CD14-positive monocyte (primary cell): Measurements from ENCODE around the gene BEST2. TPM values are rescaled to one million over a fixed set of nuclear protein-coding genes. Genes with fewer than 3 reads are reported as not detected.

ENCODE experiments used
- DNase-seq, 3 donors: peaks; one replicate each; pipeline ENCODE4 v3.0.0-alpha.2; 2011 to 2022
- H2AFZ ChIP-seq: 2 replicates; pipeline ENCODE4 v1.6.0; 2012; ENCODE audit warnings: mild to moderate bottlenecking, low read depth, low read length, inconsistent platforms; ENCODE audit not compliant: insufficient read depth, poor library complexity, severe bottlenecking
- H3K27ac ChIP-seq, 2 donors: 1 replicate in 1 of 2; 2 replicates in 1 of 2; pipeline ENCODE4 v1.5.1; 2012 to 2013; ENCODE audit warnings: low read length in 2 of 2, control low read depth in 1 of 2, inconsistent platforms in 1 of 2, low read depth in 1 of 2, mild to moderate bottlenecking in 1 of 2
- H3K27me3 ChIP-seq, 2 donors: one replicate each; pipeline versions ENCODE4 v1.6.0 to v1.6.1; 2011 to 2013; ENCODE audit warnings: low read length in 2 of 2; ENCODE audit not compliant: control insufficient read depth in 2 of 2, insufficient read depth in 2 of 2
- H3K36me3 ChIP-seq, 2 donors: replicated peaks in 1 of 2; 1 replicate in 1 of 2; 2 replicates in 1 of 2; pipeline versions ENCODE4 v1.5.1 to v1.6.1; 2012 to 2013; ENCODE audit warnings: low read length in 2 of 2, control low read depth in 1 of 2, inconsistent platforms in 1 of 2, mild to moderate bottlenecking in 1 of 2; ENCODE audit not compliant: insufficient read depth in 2 of 2, control insufficient read depth in 1 of 2
- H3K4me1 ChIP-seq, 2 donors: 1 replicate in 1 of 2; 2 replicates in 1 of 2; pipeline versions ENCODE4 v1.5.1 to v1.6.1; 2012 to 2013; ENCODE audit warnings: low read length in 2 of 2, control low read depth in 1 of 2, inconsistent platforms in 1 of 2, mild to moderate bottlenecking in 1 of 2, moderate library complexity in 1 of 2; ENCODE audit not compliant: insufficient read depth in 2 of 2, control insufficient read depth in 1 of 2
- H3K4me2 ChIP-seq: replicated peaks from 2 replicates; pipeline ENCODE3; 2012; ENCODE audit warnings: low read length, moderate library complexity, mild to moderate bottlenecking; ENCODE audit not compliant: poor library complexity, severe bottlenecking; ENCODE audit errors: extremely low read depth
- H3K4me3 ChIP-seq, 3 experiments: fragments of 200-600 bp in 1 of 3; sonication (generic) in 1 of 3; replicated peaks in 1 of 3; 1 replicate in 2 of 3; 2 replicates in 1 of 3; pipeline ENCODE4 v1.5.1; 2011 to 2013; ENCODE audit warnings: low read length in 3 of 3, mild to moderate bottlenecking in 3 of 3, control low read depth in 2 of 3, low read depth in 2 of 3, inconsistent platforms in 1 of 3, moderate library complexity in 1 of 3
- H3K79me2 ChIP-seq: 2 replicates; pipeline ENCODE4 v1.6.0; 2012; ENCODE audit warnings: mild to moderate bottlenecking, control low read depth, inconsistent platforms, low read length, moderate library complexity; ENCODE audit not compliant: insufficient read depth
- H3K9ac ChIP-seq: 2 replicates; pipeline ENCODE4 v1.6.0; 2017; ENCODE audit warnings: low read length, mild to moderate bottlenecking; ENCODE audit not compliant: insufficient read depth, poor library complexity, severe bottlenecking
- H3K9me3 ChIP-seq, 2 donors: replicated peaks in 1 of 2; 1 replicate in 1 of 2; 2 replicates in 1 of 2; pipeline versions ENCODE4 v1.5.1 to v1.6.1; 2012 to 2013; ENCODE audit warnings: low read length in 2 of 2, control low read depth in 1 of 2; ENCODE audit not compliant: control insufficient read depth in 1 of 2, insufficient read depth in 1 of 2
- H4K20me1 ChIP-seq: 2 replicates; pipeline ENCODE4 v1.6.0; 2012; ENCODE audit warnings: mild to moderate bottlenecking, low read length, control low read depth, moderate library complexity; ENCODE audit not compliant: insufficient read depth
- H3K27ac Mint-ChIP-seq, 7 donors: one replicate each; pipeline ENCODE4 v1.8.0; 2020; ENCODE audit warnings: mild to moderate bottlenecking in 7 of 7, mixed read lengths in 7 of 7, moderate library complexity in 6 of 7, inconsistent platforms in 2 of 7
- H3K27me3 Mint-ChIP-seq, 3 donors: one replicate each; pipeline ENCODE4 v1.8.0; 2021 to 2022; ENCODE audit warnings: low read depth in 3 of 3, mild to moderate bottlenecking in 3 of 3, mixed read lengths in 3 of 3, moderate library complexity in 3 of 3, inconsistent platforms in 1 of 3
- H3K36me3 Mint-ChIP-seq, 2 donors: one replicate each; pipeline ENCODE4 v1.8.0; 2020; ENCODE audit warnings: mixed read lengths in 2 of 2, inconsistent platforms in 1 of 2, mild to moderate bottlenecking in 1 of 2
- H3K4me1 Mint-ChIP-seq: one replicate; pipeline ENCODE4 v1.8.0; 2020; ENCODE audit warnings: mild to moderate bottlenecking, mixed read lengths
- H3K4me3 Mint-ChIP-seq, 2 donors: one replicate each; pipeline ENCODE4 v1.8.0; 2020; ENCODE audit warnings: mild to moderate bottlenecking in 2 of 2, mixed read lengths in 2 of 2, moderate library complexity in 1 of 2
- H3K9me3 Mint-ChIP-seq, 7 donors: one replicate each; pipeline ENCODE4 v1.8.0; 2020 to 2022; ENCODE audit warnings: mixed read lengths in 7 of 7, mild to moderate bottlenecking in 6 of 7, moderate library complexity in 6 of 7, inconsistent platforms in 2 of 7
- WGBS: methylation state at CpG from one replicate; pipeline ENCODE4 v1.1.5; 2013; ENCODE audit warnings: missing lambda C conversion rate; ENCODE audit not compliant: insufficient coverage; 5-methylcytosine and 5-hydroxymethylcytosine counted together
- intact Hi-C, 2 donors: fragments of 100-400 bp; cut with micrococcal nuclease; formaldehyde crosslinking; loops; one replicate each; pipeline versions ENCODE4 v1.15.0 to v1.15.1; 2023
- polyA plus RNA-seq, 3 donors: library from polyadenylated mRNA; depleted of rRNA in 1 of 3; unstranded in 2 of 3; stranded (reverse) in 1 of 3; fragments of 300-500 nt in 2 of 3; fragments of >200 nt in 1 of 3; fragmentation: Illumina TruSeq in 2 of 3; gene quantifications; 1 replicate in 2 of 3; 2 replicates in 1 of 3; pipeline ENCODE4 v1.2.3, GENCODE V29; 2012 to 2021
- TF ChIP-seq, protein P1 (sequence below): fragments of 200-600 bp; IDR thresholded peaks from one replicate; pipeline ENCODE4 v1.8.0; 2022; ENCODE audit warnings: antibody characterized with exemption, mild to moderate bottlenecking

The BEST2 gene
- polyA plus RNA-seq, 3 donors: not detected

DNA sequence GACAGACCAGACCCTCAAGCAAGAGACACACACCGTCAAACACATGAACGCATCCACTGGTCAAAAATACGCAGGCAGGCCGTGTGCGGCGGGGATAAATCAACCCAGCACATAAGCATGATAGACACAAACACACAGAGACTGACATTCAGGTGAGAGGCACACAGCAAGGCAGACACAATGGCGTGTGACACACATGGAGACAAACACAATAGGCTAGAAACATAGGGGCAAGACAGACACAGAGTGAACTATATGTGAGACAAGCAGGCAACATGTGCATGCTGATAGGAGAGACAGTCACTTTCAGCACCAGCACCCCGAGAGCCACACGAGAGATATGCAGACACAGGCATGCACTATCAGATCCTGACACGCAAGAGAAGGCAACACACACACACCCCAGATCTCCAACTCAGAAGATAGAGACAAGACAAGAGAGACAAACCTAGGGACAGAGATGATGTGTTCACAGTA is 32.8 kb downstream of the BEST2 start:
- no peak overlapping the region for H3K4me3 Mint-ChIP-seq
- Histone ChIP-seq H3K27ac (peak overlapping the region; percentile 95 to 100), H3K79me2 (peaks cover 34% of the 10 kb centered on the region), H3K9me3 (no peaks in the 10 kb centered on the region), H3K27me3 (no peaks in the 10 kb centered on the region), H3K4me3 (peak overlapping the region; percentile 29 to 100 (median 31)), H3K9ac (peak overlapping the region; percentile 94), H3K4me1 (peaks cover 85 to 88% of the 10 kb centered on the region in 2 donors), H2AFZ (no peak overlapping the region), H3K4me2 (peak overlapping the region; percentile 76), H4K20me1 (no peaks in the 10 kb centered on the region), H3K36me3 (no peaks in the 10 kb centered on the region)
- H3K4me1 Mint-ChIP-seq: peaks cover 41% of the 10 kb centered on the region
- H3K9me3 Mint-ChIP-seq: no peaks in the 10 kb centered on the region
- TF ChIP-seq, protein P1, sequence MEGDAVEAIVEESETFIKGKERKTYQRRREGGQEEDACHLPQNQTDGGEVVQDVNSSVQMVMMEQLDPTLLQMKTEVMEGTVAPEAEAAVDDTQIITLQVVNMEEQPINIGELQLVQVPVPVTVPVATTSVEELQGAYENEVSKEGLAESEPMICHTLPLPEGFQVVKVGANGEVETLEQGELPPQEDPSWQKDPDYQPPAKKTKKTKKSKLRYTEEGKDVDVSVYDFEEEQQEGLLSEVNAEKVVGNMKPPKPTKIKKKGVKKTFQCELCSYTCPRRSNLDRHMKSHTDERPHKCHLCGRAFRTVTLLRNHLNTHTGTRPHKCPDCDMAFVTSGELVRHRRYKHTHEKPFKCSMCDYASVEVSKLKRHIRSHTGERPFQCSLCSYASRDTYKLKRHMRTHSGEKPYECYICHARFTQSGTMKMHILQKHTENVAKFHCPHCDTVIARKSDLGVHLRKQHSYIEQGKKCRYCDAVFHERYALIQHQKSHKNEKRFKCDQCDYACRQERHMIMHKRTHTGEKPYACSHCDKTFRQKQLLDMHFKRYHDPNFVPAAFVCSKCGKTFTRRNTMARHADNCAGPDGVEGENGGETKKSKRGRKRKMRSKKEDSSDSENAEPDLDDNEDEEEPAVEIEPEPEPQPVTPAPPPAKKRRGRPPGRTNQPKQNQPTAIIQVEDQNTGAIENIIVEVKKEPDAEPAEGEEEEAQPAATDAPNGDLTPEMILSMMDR: no peak
- intact Hi-C loops: loop anchor here (10.0 kb wide), 1 partner anchor 1060 kb away; no protein-coding TSS in a partner anchor
- WGBS: 79% methylated on average over 9 of the region's 10 CpGs
- no peak for DNase-seq
- H3K27ac Mint-ChIP-seq: no peak overlapping the region
- H3K27me3 Mint-ChIP-seq: peaks cover 0 to 5% (median 4%) of the 10 kb centered on the region in 3 donors
- H3K36me3 Mint-ChIP-seq: peaks cover 0 to 2% of the 10 kb centered on the region in 2 donors

DNA sequence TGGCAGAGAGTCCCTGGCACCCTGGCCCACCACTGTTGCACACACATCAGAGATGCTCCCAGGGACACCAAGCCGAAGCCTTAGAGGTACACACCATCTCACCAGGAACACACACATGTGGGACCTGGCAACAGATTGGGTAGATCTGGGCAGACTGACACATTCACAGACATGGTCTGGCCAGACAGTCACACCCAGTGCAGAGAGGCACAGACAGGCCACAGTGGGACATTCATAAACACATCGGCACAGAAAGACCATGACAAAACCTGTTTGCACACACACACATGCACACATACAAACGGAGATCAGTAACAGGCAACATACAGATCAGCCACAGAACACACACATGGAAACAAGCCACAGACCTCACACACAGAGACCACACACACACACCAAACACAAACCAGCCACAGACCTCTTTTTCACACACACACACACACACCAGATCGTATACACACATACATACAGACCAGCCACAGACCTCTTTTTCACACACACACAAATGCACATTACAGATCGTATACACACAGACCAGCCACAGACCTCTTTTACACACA is 33.4 kb downstream of the BEST2 start:
- peaks cover 36% of the 10 kb centered on the region for H3K4me1 Mint-ChIP-seq
- 30% methylated on average over 5 of the region's 5 CpGs for WGBS
- Histone ChIP-seq H3K27ac (peak overlapping the region; percentile 95 to 100), H3K4me2 (peak overlapping the region; percentile 76), H3K79me2 (peaks cover 34% of the 10 kb centered on the region), H3K27me3 (no peaks in the 10 kb centered on the region), H3K9me3 (no peaks in the 10 kb centered on the region), H2AFZ (no peak overlapping the region), H3K36me3 (no peaks in the 10 kb centered on the region), H3K4me3 (peak overlapping the region; percentile 29 to 100 (median 31)), H3K9ac (peak overlapping the region; percentile 94), H4K20me1 (no peaks in the 10 kb centered on the region), H3K4me1 (peaks cover 80 to 83% of the 10 kb centered on the region in 2 donors)
- no peaks in the 10 kb centered on the region for H3K9me3 Mint-ChIP-seq
- H3K27ac Mint-ChIP-seq: no peak overlapping the region
- H3K4me3 Mint-ChIP-seq: no peak overlapping the region
- TF ChIP-seq, protein P1: no peak
- intact Hi-C loops: loop anchor here (10.0 kb wide), 1 partner anchor 1060 kb away; no protein-coding TSS in a partner anchor
- peaks cover 0 to 5% (median 1%) of the 10 kb centered on the region in 3 donors for H3K27me3 Mint-ChIP-seq
- peaks cover 0 to 2% of the 10 kb centered on the region in 2 donors for H3K36me3 Mint-ChIP-seq
- peak; percentile 46 to 62 (median 57) for DNase-seq
